Measurements from ENCODE around the gene FCHSD2. TPM values are rescaled to one million over a fixed set of nuclear protein-coding genes. Genes with fewer than 3 reads are reported as not detected.
"Not testable (repeated sequence)": the region's sequence is repeated elsewhere in the genome, so short reads cannot be mapped to it uniquely, and the experiment has no call there.

FCHSD2 gene
- polyA plus RNA-seq, 1 donor (not counting 4 experiments of a cell fraction or from before 2014, with no cell fraction given): 14.2 TPM

- Histone ChIP-seq H3K27me3 (ENCODE audit: control insufficient read depth, extremely low read depth, insufficient read depth, low read length) (no peaks in the 10 kb centered on the region), H3K27ac (ENCODE audit: control insufficient read depth, insufficient read depth, low read length) (no peak overlapping the region), H3K36me3 (ENCODE audit: control insufficient read depth in 2 of 2, extremely low read depth in 1 of 2, insufficient read depth in 2 of 2, low read length in 2 of 2) (peaks cover 8 to 10% of the 10 kb centered on the region in 2 experiments), H3K4me1 (ENCODE audit: control insufficient read depth, extremely low read depth, insufficient read depth, low read length) (peaks cover 2% of the 10 kb centered on the region), H3K9me3 (ENCODE audit: control insufficient read depth, low read depth, low read length) (no peaks in the 10 kb centered on the region), H4K20me1 (ENCODE audit: control insufficient read depth, extremely low read depth, insufficient read depth, low read length) (no peaks in the 10 kb centered on the region), H3K4me3 (ENCODE audit: control insufficient read depth in 2 of 3, extremely low read depth in 1 of 3, insufficient read depth in 2 of 3, low read depth in 1 of 3, low read length in 3 of 3) (no peak overlapping the region), H2AFZ (ENCODE audit: control insufficient read depth, low read length) (no peak overlapping the region), H3K9me1 (ENCODE audit: control insufficient read depth, extremely low read depth, insufficient read depth, low read length) (no peaks in the 10 kb centered on the region), H3K9ac (ENCODE audit: control insufficient read depth, extremely low read depth, insufficient read depth, low read length) (no peak overlapping the region), H3K79me2 (ENCODE audit: control insufficient read depth, insufficient read depth, low read length) (peaks cover 4% of the 10 kb centered on the region), H3K4me2 (ENCODE audit: control insufficient read depth, extremely low read depth, insufficient read depth, low read depth, low read length) (no peak overlapping the region)
- FAIRE-seq: no peak
- TF ChIP-seq CTCF (optimal IDR thresholded peaks at IDR 0.05 in 1 of 3, IDR thresholded peaks at IDR 0.05 in 1 of 3, conservative IDR thresholded peaks at IDR 0.05 in 1 of 3; ENCODE audit: extremely low read depth in 1 of 3, insufficient read depth in 2 of 3, low read length in 3 of 3): no peak
- TF ChIP-seq EZH2 (IDR thresholded peaks at IDR 0.05; ENCODE audit: low read length): no peak
- dilution Hi-C loops (cut with MboI; ENCODE audit: extremely low pct_ligation_motif_present, low sequenced_read_pairs): no loop called here
- no peak for DNase-seq (ENCODE audit: low read depth, low spot score)
These were observed 335.0 kb downstream of the FCHSD2 start for GRCh38 chr11:72807021-72807693.

- H3K27ac ChIP-seq (ENCODE audit: control insufficient read depth, insufficient read depth, low read length); dilution Hi-C loops (cut with MboI; ENCODE audit: extremely low pct_ligation_motif_present, low sequenced_read_pairs); H3K27me3 ChIP-seq (ENCODE audit: control insufficient read depth, extremely low read depth, insufficient read depth, low read length); FAIRE-seq; H2AFZ ChIP-seq (ENCODE audit: control insufficient read depth, low read length); H3K9me3 ChIP-seq (ENCODE audit: control insufficient read depth, low read depth, low read length); H3K4me1 ChIP-seq (ENCODE audit: control insufficient read depth, extremely low read depth, insufficient read depth, low read length); H3K79me2 ChIP-seq (ENCODE audit: control insufficient read depth, insufficient read depth, low read length); DNase-seq (ENCODE audit: low read depth, low spot score); H3K9me1 ChIP-seq (ENCODE audit: control insufficient read depth, extremely low read depth, insufficient read depth, low read length); H3K4me3 ChIP-seq (ENCODE audit: control insufficient read depth in 2 of 3, extremely low read depth in 1 of 3, insufficient read depth in 2 of 3, low read depth in 1 of 3, low read length in 3 of 3); H3K9ac ChIP-seq (ENCODE audit: control insufficient read depth, extremely low read depth, insufficient read depth, low read length); H3K4me2 ChIP-seq (ENCODE audit: control insufficient read depth, extremely low read depth, insufficient read depth, low read depth, low read length); H3K36me3 ChIP-seq (ENCODE audit: control insufficient read depth in 2 of 2, extremely low read depth in 1 of 2, insufficient read depth in 2 of 2, low read length in 2 of 2); H4K20me1 ChIP-seq (ENCODE audit: control insufficient read depth, extremely low read depth, insufficient read depth, low read length): not testable (repeated sequence)
These were observed 335.7 kb downstream of the FCHSD2 start for GRCh38 chr11:72806378-72806777.

- dilution Hi-C loops (cut with MboI; ENCODE audit: extremely low pct_ligation_motif_present, low sequenced_read_pairs): no loop called here
- Histone ChIP-seq H3K4me1 (ENCODE audit: control insufficient read depth, extremely low read depth, insufficient read depth, low read length) (no peaks in the 10 kb centered on the region), H3K27me3 (ENCODE audit: control insufficient read depth, extremely low read depth, insufficient read depth, low read length) (no peaks in the 10 kb centered on the region), H3K79me2 (ENCODE audit: control insufficient read depth, insufficient read depth, low read length) (no peaks in the 10 kb centered on the region), H3K4me2 (ENCODE audit: control insufficient read depth, extremely low read depth, insufficient read depth, low read depth, low read length) (no peak overlapping the region), H3K9me1 (ENCODE audit: control insufficient read depth, extremely low read depth, insufficient read depth, low read length) (no peaks in the 10 kb centered on the region), H3K9ac (ENCODE audit: control insufficient read depth, extremely low read depth, insufficient read depth, low read length) (no peak overlapping the region), H3K27ac (ENCODE audit: control insufficient read depth, insufficient read depth, low read length) (no peak overlapping the region), H3K4me3 (ENCODE audit: control insufficient read depth in 2 of 3, extremely low read depth in 1 of 3, insufficient read depth in 2 of 3, low read depth in 1 of 3, low read length in 3 of 3) (no peak overlapping the region), H3K9me3 (ENCODE audit: control insufficient read depth, low read depth, low read length) (no peaks in the 10 kb centered on the region), H2AFZ (ENCODE audit: control insufficient read depth, low read length) (no peak overlapping the region), H4K20me1 (ENCODE audit: control insufficient read depth, extremely low read depth, insufficient read depth, low read length) (no peaks in the 10 kb centered on the region), H3K36me3 (ENCODE audit: control insufficient read depth in 2 of 2, extremely low read depth in 1 of 2, insufficient read depth in 2 of 2, low read length in 2 of 2) (peaks cover 6 to 8% of the 10 kb centered on the region in 2 experiments)
- FAIRE-seq (no peak), DNase-seq (ENCODE audit: low read depth, low spot score) (no peak)
- no peak for TF ChIP-seq EZH2 (IDR thresholded peaks at IDR 0.05; ENCODE audit: low read length)
These were observed 336.9 kb downstream of the FCHSD2 start for GRCh38 chr11:72805216-72805615.
